Heart right ventricle (tissue), 16 donors: ENCODE measurements around the gene PICK1. TPM values are rescaled to one million over a fixed set of nuclear protein-coding genes. Genes with fewer than 3 reads are reported as not detected.
A peak's percentile ranks its signal among the peaks of the same experiment; 100 is the strongest.

Experiments used
- ATAC-seq, 8 donors: fragments of 200-7000 bp; cut with Tn5 transposase; one replicate each; pipeline ENCODE4 v1.9.1; 2020; ENCODE audit warnings: mild to moderate bottlenecking in 8 of 8, moderate library complexity in 8 of 8, moderate number of reproducible peaks in 1 of 8
- DNase-seq, 2 donors: peaks; one replicate each; pipeline ENCODE4 v3.0.0-alpha.2; 2020
- H3K27ac ChIP-seq, 10 donors: fragments of 200-600 bp; sonication (generic) in 2 of 10; one replicate each; pipeline versions ENCODE4 v1.5.0 to v1.8.0; 2020 to 2022; ENCODE audit warnings: mild to moderate bottlenecking in 3 of 10
- H3K27me3 ChIP-seq, 7 donors: fragments of 200-600 bp; one replicate each; pipeline ENCODE4 v1.8.0; 2021 to 2022; ENCODE audit warnings: mild to moderate bottlenecking in 2 of 7
- H3K36me3 ChIP-seq, 9 donors: fragments of 200-600 bp; sonication (generic) in 1 of 9; one replicate each; pipeline versions ENCODE4 v1.5.0 to v1.8.0; 2020 to 2022; ENCODE audit warnings: mild to moderate bottlenecking in 2 of 9
- H3K4me1 ChIP-seq, 9 donors: fragments of 200-600 bp; sonication (generic) in 1 of 9; one replicate each; pipeline versions ENCODE4 v1.5.0 to v1.8.0; 2020 to 2022; ENCODE audit warnings: mild to moderate bottlenecking in 4 of 9
- H3K4me3 ChIP-seq, 10 donors: fragments of 200-600 bp; sonication (generic) in 2 of 10; one replicate each; pipeline versions ENCODE4 v1.5.0 to v1.8.0; 2020 to 2022; ENCODE audit warnings: mild to moderate bottlenecking in 7 of 10, moderate library complexity in 2 of 10
- H3K9me3 ChIP-seq, 11 donors: fragments of 200-600 bp in 10 of 11; sonication (generic) in 2 of 11; one replicate each; pipeline versions ENCODE4 v1.5.0 to v1.8.0; 2013 to 2022; ENCODE audit warnings: mild to moderate bottlenecking in 2 of 11, control low read depth in 1 of 11, moderate library complexity in 1 of 11
- CTCF ChIP-seq, 9 donors: fragments of 200-600 bp; sonication (generic) in 2 of 9; IDR thresholded peaks; one replicate each; pipeline versions ENCODE4 v1.5.0 to v1.8.0; 2021 to 2022; ENCODE audit warnings: antibody characterized with exemption in 9 of 9, mild to moderate bottlenecking in 5 of 9, moderate library complexity in 1 of 9
- WGBS, 2 donors: extraction: QIAGEN DNeasy Blood & Tissue Kit; methylation state at CpG; one replicate each; pipeline ENCODE4 v1.1.7; 2013; ENCODE audit warnings: inconsistent platforms in 1 of 2; 5-methylcytosine and 5-hydroxymethylcytosine counted together
- intact Hi-C, 10 donors: fragments of 100-400 bp; cut with DNase I; formaldehyde crosslinking; loops; one replicate each; pipeline versions ENCODE4 v1.11.1 to v1.14.2; 2022
- polyA plus RNA-seq, 2 donors: library from polyadenylated mRNA; stranded (reverse); fragments of 200-250 nt; gene quantifications; one replicate each; pipeline ENCODE4 v1.2.3, GENCODE V29; 2013
- total RNA-seq, 10 donors: library from RNA; stranded (reverse); fragmentation: NEBNext Ultra II Directional in 3 of 10; extraction: Animal tissue kit (Norgen Biotek cat#: 25700) in 3 of 10; gene quantifications; one replicate each; pipeline versions ENCODE4 v1.2.1 to v1.2.4, GENCODE V29; 2021 to 2023
- donor health status: Arrhythmogenic right ventricular cardiomyopathy.
- donor health status: ischemic (EF 13 %, LVEDD 7.1; RV severe dilation, severe dysfunction).
- donor health status: healthy with polysubstance abuse.
- donor health status: DM: no; HTN: yes; CAD: no.
- donor health status: DM: no; HTN: no; CAD: no.
- donor health status: ischemic (EF 25% LVEDD 6.9; RV normal size, moderate dysfunction).
- donor health status: ischemic (EF 25% LVEDD 5.7; RV mildly dilated, moderate dysfunction).
- donor health status: healthy.
- donor health status: DM: yes; HTN: yes; CAD: no.
- donor health status: Ischemic cardiomyopathy.
- donor health status: ischemic (EF 35%, LVEDD 5.7; RV mildly dilated, moderate dysfunction).
- donor health status: nonischemic (EF 11% LVEDD 7.7; RV severe dilation, severe dysfunction).
- donor health status: DM: yes; HTN: yes; CAD: no.
- donor health status: PGD.
- donor health status: ischemic (EF 29% LVEDD 5.4; RV normal size, mild dysfunction).
- donor health status: nonischemic (EF 23%, LVEDD 6.1; RV moderate dilation, normal function).

Gene PICK1
- total and polyA plus RNA-seq, 12 donors, result 17.4 to 32.9 (median 23.2) TPM

- peak overlapping the region in 2 of 10 donors; percentile 31 to 79 for H3K27ac ChIP-seq
- H3K27me3 ChIP-seq, result no peaks in the 10 kb centered on the region
- no peak overlapping the region for H3K4me3 ChIP-seq
- H3K36me3 ChIP-seq, result peaks cover 0 to 86% (median 27%) of the 10 kb centered on the region in 9 donors
- no peaks in the 10 kb centered on the region for H3K9me3 ChIP-seq
- intact Hi-C loops, result loop anchor here in 2 of 10 donors (2.0 to 10.0 kb wide), 2 partner anchors 68 to 508 kb away; partner anchors contain the start of gene DMC1 (in 1 of the 2)
- H3K4me1 ChIP-seq, result peaks cover 16 to 47% (median 39%) of the 10 kb centered on the region in 9 donors
- no peak for TF ChIP-seq CTCF (IDR thresholded peaks at IDR 0.05)
- ATAC-seq, result no peak
- DNase-seq, result no peak
- 72 to 85% methylated on average over 13 of the region's 13 CpGs for WGBS, 2 donors
These were observed 9.3 kb downstream of the PICK1 start for GRCh38 chr22:38066381-38067027.

GRCh38 chr22:38067028-38067415, 9.8 kb downstream of the PICK1 start:
- Histone ChIP-seq H3K4me1 (peaks cover 16 to 47% (median 39%) of the 10 kb centered on the region in 9 donors), H3K4me3 (no peak overlapping the region), H3K27me3 (no peaks in the 10 kb centered on the region), H3K9me3 (no peaks in the 10 kb centered on the region), H3K27ac (peak overlapping the region in 3 of 10 donors; percentile 31 to 87 (median 79)), H3K36me3 (peaks cover 0 to 88% (median 27%) of the 10 kb centered on the region in 9 donors)
- intact Hi-C loops, result loop anchor here in 2 of 10 donors (2.0 to 10.0 kb wide), 2 partner anchors 68 to 508 kb away; partner anchors contain the start of gene DMC1 (in 1 of the 2)
- ATAC-seq (no peak), DNase-seq (no peak)
- WGBS, 2 donors, result 47 to 51% methylated on average over 8 of the region's 8 CpGs
- TF ChIP-seq CTCF (IDR thresholded peaks at IDR 0.05), result no peak

- Histone ChIP-seq H3K27ac (peak overlapping the region in 8 of 10 donors; percentile 78 to 93 (median 88)), H3K9me3 (no peaks in the 10 kb centered on the region), H3K36me3 (peaks cover 0 to 93% (median 29%) of the 10 kb centered on the region in 9 donors), H3K4me1 (peaks cover 16 to 47% (median 39%) of the 10 kb centered on the region in 9 donors), H3K27me3 (no peaks in the 10 kb centered on the region), H3K4me3 (no peak overlapping the region)
- intact Hi-C loops, result loop anchor here in 2 of 10 donors (2.0 to 10.0 kb wide), 2 partner anchors 69 to 507 kb away; partner anchors contain the start of gene DMC1 (in 1 of the 2)
- ATAC-seq (no peak), DNase-seq (no peak)
- WGBS, 2 donors, result 78 to 86% methylated on average over 13 of the region's 13 CpGs
- no peak for TF ChIP-seq CTCF (IDR thresholded peaks at IDR 0.05)
These were observed 10.7 kb downstream of the PICK1 start for GRCh38 chr22:38067761-38068360.

GRCh38 chr22:38068641-38069371, 11.6 kb downstream of the PICK1 start:
- H3K4me1 ChIP-seq, result peaks cover 14 to 47% (median 37%) of the 10 kb centered on the region in 9 donors
- 61 to 65% methylated on average over 13 of the region's 13 CpGs for WGBS, 2 donors
- H3K36me3 ChIP-seq, result peaks cover 0 to 95% (median 32%) of the 10 kb centered on the region in 9 donors
- ATAC-seq (peak in 7 of 8 donors; percentile 1 to 31 (median 15)), DNase-seq (no peak)
- no peak for TF ChIP-seq CTCF (IDR thresholded peaks at IDR 0.05)
- no peaks in the 10 kb centered on the region for H3K9me3 ChIP-seq
- peak overlapping the region; percentile 68 to 93 (median 86) for H3K27ac ChIP-seq
- H3K27me3 ChIP-seq, result no peaks in the 10 kb centered on the region
- intact Hi-C loops, result loop anchor here in 1 of 10 donors (10.0 kb wide), 1 partner anchor 506 kb away; the partner anchor contains the start of gene DMC1
- H3K4me3 ChIP-seq, result peak overlapping the region in 6 of 10 donors; percentile 17 to 29 (median 22)
